ENCODE data around the gene APOA5. TPM values are rescaled to one million over a fixed set of nuclear protein-coding genes. Genes with fewer than 3 reads are reported as not detected.

The APOA5 gene
- total and polyA plus RNA-seq, 2 of the 8 experiments (the other 6 are each of a cell fraction or from before 2014, with no cell fraction given) = 0.08 to 0.15 TPM

- H3K18ac ChIP-seq (ENCODE audit: extremely low read depth, low read length) = peak overlapping the region; percentile 66
- no peak overlapping the region for H2AFZ ChIP-seq (ENCODE audit: low read length)
- TF ChIP-seq BRCA1 (IDR thresholded peaks at IDR 0.05; ENCODE audit: low read depth, low read length) (no peak), CEBPB (IDR thresholded peaks at IDR 0.05; ENCODE audit: low read depth, low read length) (no peak), KDM5A (IDR thresholded peaks at IDR 0.05; ENCODE audit: low read length) (no peak), TAF7 (optimal IDR thresholded peaks at IDR 0.05; ENCODE audit: borderline replicate concordance, low read depth, low read length) (no peak), RFX5 (IDR thresholded peaks at IDR 0.05; ENCODE audit: borderline replicate concordance, low read depth, low read length) (no peak)
- no peak overlapping the region for H3K23ac ChIP-seq (ENCODE audit: insufficient read length)
- no peak overlapping the region for H2BK20ac ChIP-seq (ENCODE audit: low read length)
- peak overlapping the region in 3 of 4 experiments; percentile 25 to 66 (median 65); a peak in 4 of 7 replicates for H3K9ac ChIP-seq (replicated peaks in 1 of 4; ENCODE audit: extremely low read depth in 1 of 4, low read depth in 3 of 4, low read length in 3 of 4)
- FAIRE-seq (no peak), DNase-seq (ENCODE audit: low read depth in 1 of 2, low spot score in 2 of 2) (no peak)
- H3K4ac ChIP-seq (replicated peaks; ENCODE audit: insufficient read length, low read depth, low read length) = peak overlapping the region; percentile 29
- H3K4me1 ChIP-seq (replicated peaks in 1 of 4; ENCODE audit: control insufficient read depth in 3 of 4, insufficient read depth in 4 of 4, low read length in 3 of 4) = peaks cover 4 to 13% (median 7%) of the 10 kb centered on the region in 4 experiments
- H3K27ac ChIP-seq (ENCODE audit: low read depth, low read length) = no peak overlapping the region
- peaks cover 0 to 15% of the 10 kb centered on the region in 2 experiments; a peak in 2 of 4 replicates for H3K79me2 ChIP-seq (ENCODE audit: control insufficient read depth in 1 of 2, insufficient read depth in 2 of 2, low read length in 2 of 2)
- no peak overlapping the region for H3K14ac ChIP-seq (ENCODE audit: insufficient read length)
- peaks cover 0 to 11% (median 3%) of the 10 kb centered on the region in 4 experiments; a peak in 4 of 7 replicates for H3K27me3 ChIP-seq (replicated peaks in 1 of 4; ENCODE audit: control insufficient read depth in 3 of 4, extremely low read depth in 1 of 4, insufficient read depth in 3 of 4, low read length in 3 of 4)
- POLR2A ChIA-PET (ENCODE audit: partially characterized antibody) = interaction anchor here (1.9 to 6.0 kb wide), 3 partner anchors 14 to 48 kb away, joined by 6 to 29 read pairs (median 14); partner anchors contain the start of genes APOA1 and BUD13
- no peak overlapping the region for H4K91ac ChIP-seq (replicated peaks; ENCODE audit: insufficient read length, low read length)
- no peak overlapping the region for H2BK15ac ChIP-seq (ENCODE audit: low read length)
- H2BK120ac ChIP-seq (replicated peaks; ENCODE audit: low read depth, low read length) = no peak overlapping the region
- H3K4me2 ChIP-seq (ENCODE audit: insufficient read depth in 1 of 2, low read depth in 2 of 2, low read length in 2 of 2) = peak overlapping the region; percentile 66 to 94
- peak overlapping the region; percentile 79 to 93 (median 85) for H3K4me3 ChIP-seq (ENCODE audit: extremely low read depth in 1 of 4, insufficient read depth in 2 of 4, low read depth in 3 of 4, low read length in 4 of 4)
- H2AK5ac ChIP-seq (ENCODE audit: low read depth, low read length) = no peak overlapping the region
- H2BK5ac ChIP-seq (ENCODE audit: low read depth, low read length) = no peak overlapping the region
- H3K9me3 ChIP-seq (ENCODE audit: insufficient read depth in 2 of 2, low read depth in 1 of 2, low read length in 1 of 2) = no peaks in the 10 kb centered on the region
- peaks cover 20 to 30% (median 24%) of the 10 kb centered on the region in 4 experiments for H3K36me3 ChIP-seq (ENCODE audit: control insufficient read depth in 2 of 4, insufficient read depth in 4 of 4, low read length in 3 of 4)
- H4K8ac ChIP-seq (ENCODE audit: extremely low read depth, insufficient read depth, low read length) = peak overlapping the region; percentile 39; the same call in 1 of the 2 replicates
- H3K79me1 ChIP-seq (ENCODE audit: low read depth, low read length) = peaks cover 5% of the 10 kb centered on the region; the same call in 1 of the 2 replicates
- no peak overlapping the region for H4K5ac ChIP-seq (ENCODE audit: insufficient read length, low read depth, low read length)
- no peak overlapping the region for H2BK12ac ChIP-seq (ENCODE audit: low read depth, low read length)
- peaks cover 11% of the 10 kb centered on the region for H3K23me2 ChIP-seq (ENCODE audit: low read depth, low read length)
- H3K56ac ChIP-seq (replicated peaks; ENCODE audit: insufficient read length, low read depth, low read length) = no peak overlapping the region
- CTCF ChIA-PET (ENCODE audit: partially characterized antibody) = interaction anchor here (1.2 to 12.1 kb wide), 8 partner anchors 12 to 438 kb away, joined by 3 to 237 read pairs (median 10); partner anchors contain the start of genes APOA1, APOA4 and APOC3
- 77% methylated on average over 4 of the region's 4 CpGs; no CpG with 5 or more reads in 1 of the 2 experiments for WGBS, 2 experiments (ENCODE audit: extremely low coverage in 1 of 2, insufficient coverage in 1 of 2, insufficient read length in 1 of 2, insufficient replicate concordance in 2 of 2, low coverage in 1 of 2, low lambda C conversion rate in 2 of 2, missing lambda C conversion rate in 1 of 2)
- H4K20me1 ChIP-seq (replicated peaks in 1 of 2; ENCODE audit: control insufficient read depth in 1 of 2, insufficient read depth in 2 of 2, low read length in 2 of 2) = no peaks in the 10 kb centered on the region
Observed at GRCh38 chr11:116788534-116788933, 3.1 kb downstream of the APOA5 start.

All from H1 (cell line).